HepG2 (cell line): ENCODE results near the gene SLC22A23. TPM values are rescaled to one million over a fixed set of nuclear protein-coding genes. Genes with fewer than 3 reads are reported as not detected.

Source experiments
- ATF7-NPFF ChIP-seq: sonication (generic); formaldehyde crosslinking; IDR thresholded peaks from 2 replicates; pipeline ENCODE4 v1.8.1; 2023; ENCODE audit warnings: mild to moderate bottlenecking, low read depth, missing genetic modification reagents, moderate library complexity
- BRCA1 ChIP-seq: sonication (generic); formaldehyde crosslinking; IDR thresholded peaks from 2 replicates; pipeline ENCODE4 v1.4.0; 2020; ENCODE audit warnings: missing genetic modification reagents
- FOSL1 ChIP-seq: sonication (generic); formaldehyde crosslinking; IDR thresholded peaks from 2 replicates; pipeline ENCODE4 v1.9.0; 2021; ENCODE audit warnings: missing genetic modification reagents, borderline replicate concordance
- FOXK1 ChIP-seq: sonication (generic); formaldehyde crosslinking; IDR thresholded peaks from 2 replicates; pipeline ENCODE4 v1.4.0; 2020; ENCODE audit warnings: low read depth, missing genetic modification reagents, borderline replicate concordance
- GFI1 ChIP-seq: sonication (generic); formaldehyde crosslinking; IDR thresholded peaks from 2 replicates; pipeline ENCODE4 v1.5.0; 2020; ENCODE audit warnings: missing genetic modification reagents, mild to moderate bottlenecking, borderline replicate concordance
- HNRNPUL1 ChIP-seq: fragments of 200-400 bp; formaldehyde crosslinking; IDR thresholded peaks from 2 replicates; pipeline ENCODE4 v1.6.1; 2017; ENCODE audit warnings: low read depth, mild to moderate bottlenecking, low read length, moderate library complexity
- MTF1 ChIP-seq: sonication (generic); formaldehyde crosslinking; IDR thresholded peaks from 2 replicates; pipeline ENCODE4 v1.5.0; 2020; ENCODE audit warnings: missing genetic modification reagents
- NFIB ChIP-seq: sonication (generic); formaldehyde crosslinking; IDR thresholded peaks from 2 replicates; pipeline ENCODE4 v1.9.0; 2021; ENCODE audit warnings: missing genetic modification reagents, mild to moderate bottlenecking, borderline replicate concordance
- POGK ChIP-seq: sonication (generic); formaldehyde crosslinking; conservative IDR thresholded peaks from 2 replicates; pipeline ENCODE4 v1.8.0; 2022; ENCODE audit warnings: mild to moderate bottlenecking, moderate library complexity, missing genetic modification reagents
- RAD21 ChIP-seq: fragments of 450-650 bp; formaldehyde crosslinking; IDR thresholded peaks from 2 replicates; pipeline ENCODE4 v1.5.0; 2020; ENCODE audit warnings: mild to moderate bottlenecking
- SAP130 ChIP-seq: IDR thresholded peaks from 2 replicates; pipeline ENCODE4 v1.6.1; 2016; ENCODE audit warnings: low read depth
- TBL1XR1 ChIP-seq: fragments of 150-350 bp; IDR thresholded peaks from 2 replicates; pipeline ENCODE4 v1.6.1; 2014; ENCODE audit warnings: borderline replicate concordance, low read length; ENCODE audit not compliant: partially characterized antibody
- ZBTB38 ChIP-seq: sonication (generic); formaldehyde crosslinking; IDR thresholded peaks from 2 replicates; pipeline ENCODE4 v1.5.1; 2020; ENCODE audit warnings: mild to moderate bottlenecking, missing genetic modification reagents
- ZKSCAN1 ChIP-seq: fragments of 150-350 bp; IDR thresholded peaks from 2 replicates; pipeline ENCODE4 v1.6.1; 2014; ENCODE audit warnings: low read length
- ZNF160 ChIP-seq: sonication (generic); formaldehyde crosslinking; IDR thresholded peaks from 2 replicates; pipeline ENCODE4 v1.8.0; 2022; ENCODE audit warnings: mild to moderate bottlenecking, inconsistent platforms, missing genetic modification reagents
- ZNF383 ChIP-seq: sonication (generic); formaldehyde crosslinking; IDR thresholded peaks from 2 replicates; pipeline ENCODE4 v1.4.0; 2020; ENCODE audit warnings: missing genetic modification reagents, mild to moderate bottlenecking, borderline replicate concordance
- ZNF430 ChIP-seq: sonication (generic); formaldehyde crosslinking; IDR thresholded peaks from 2 replicates; pipeline ENCODE4 v1.9.0; 2021; ENCODE audit warnings: mild to moderate bottlenecking, missing genetic modification reagents
- polyA plus RNA-seq, 8 experiments: library from polyadenylated mRNA; depleted of rRNA in 3 of 8; stranded (reverse) in 7 of 8; unstranded in 1 of 8; fragments of >200 nt; fragmentation: Illumina TruSeq in 4 of 8; extraction: Trizol in 4 of 8; gene quantifications; 2 replicates each; pipeline versions ENCODE4 v1.2.1 to v1.2.3, GENCODE V29; 2011 to 2016; ENCODE audit warnings: low read depth in 4 of 8, missing spikeins in 1 of 8, mixed read lengths in 1 of 8; ENCODE audit not compliant: insufficient read depth in 1 of 8
- total RNA-seq, 5 experiments: library from RNA; depleted of rRNA; stranded (reverse); fragments of >200 nt; fragmentation: Illumina TruSeq; extraction: Trizol; gene quantifications; 2 replicates each; pipeline ENCODE4 v1.2.3, GENCODE V29; 2016; ENCODE audit warnings: low read depth in 1 of 5
- TF ChIP-seq, protein P1 (sequence below): sonication (generic); formaldehyde crosslinking; IDR thresholded peaks from 2 replicates; pipeline ENCODE4 v1.9.0; 2021; ENCODE audit warnings: missing genetic modification reagents, borderline replicate concordance
- TF ChIP-seq, protein P2 (sequence below): sonication (generic); formaldehyde crosslinking; IDR thresholded peaks from 2 replicates; pipeline ENCODE4 v1.4.0; 2020; ENCODE audit warnings: missing genetic modification reagents, borderline replicate concordance

Gene SLC22A23
- total and polyA plus RNA-seq, 2 of the 13 experiments (the other 11 are each of a cell fraction or from before 2014, with no cell fraction given), result 11.8 to 17.5 TPM

DNA sequence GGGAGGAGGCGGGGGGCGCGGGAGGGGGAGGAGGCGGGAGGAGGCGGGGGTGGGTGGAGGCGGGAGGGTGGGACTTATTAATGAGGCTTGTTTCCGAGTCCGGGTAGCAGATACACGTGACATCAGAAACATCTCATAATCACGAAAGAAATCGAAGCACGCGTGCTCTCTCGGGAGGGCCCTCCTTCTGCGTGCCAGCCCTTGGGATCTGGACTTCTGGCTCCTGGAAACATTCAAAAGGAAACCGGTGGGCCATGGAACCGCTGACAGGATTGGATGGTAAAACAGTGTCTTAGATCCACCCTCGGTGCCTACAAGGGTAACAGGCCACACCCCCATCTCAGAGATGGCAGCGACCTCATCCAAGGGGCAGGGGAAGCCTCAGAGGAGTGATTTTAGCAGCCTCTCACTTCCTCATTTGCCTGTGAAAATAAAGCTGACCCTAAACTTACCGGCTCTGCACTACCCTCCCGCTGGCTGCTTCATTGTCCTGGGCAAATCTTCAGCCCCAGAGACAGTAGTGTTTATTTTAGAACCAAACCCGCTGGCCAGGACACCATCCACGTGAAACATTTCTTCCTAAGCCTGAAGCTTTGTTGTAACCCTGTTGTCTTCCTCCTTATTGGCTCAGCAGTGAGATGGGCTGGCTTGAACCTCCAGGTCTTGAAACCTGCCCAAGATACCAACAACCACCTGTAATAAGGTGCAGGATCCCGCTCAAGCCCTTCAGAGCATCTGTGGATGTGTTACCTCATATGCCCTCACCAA lies 100.6 kb downstream of the SLC22A23 start (continued):
- no peak for TF ChIP-seq GFI1 (CRISPR knock-in tag)
- TF ChIP-seq, protein P1, sequence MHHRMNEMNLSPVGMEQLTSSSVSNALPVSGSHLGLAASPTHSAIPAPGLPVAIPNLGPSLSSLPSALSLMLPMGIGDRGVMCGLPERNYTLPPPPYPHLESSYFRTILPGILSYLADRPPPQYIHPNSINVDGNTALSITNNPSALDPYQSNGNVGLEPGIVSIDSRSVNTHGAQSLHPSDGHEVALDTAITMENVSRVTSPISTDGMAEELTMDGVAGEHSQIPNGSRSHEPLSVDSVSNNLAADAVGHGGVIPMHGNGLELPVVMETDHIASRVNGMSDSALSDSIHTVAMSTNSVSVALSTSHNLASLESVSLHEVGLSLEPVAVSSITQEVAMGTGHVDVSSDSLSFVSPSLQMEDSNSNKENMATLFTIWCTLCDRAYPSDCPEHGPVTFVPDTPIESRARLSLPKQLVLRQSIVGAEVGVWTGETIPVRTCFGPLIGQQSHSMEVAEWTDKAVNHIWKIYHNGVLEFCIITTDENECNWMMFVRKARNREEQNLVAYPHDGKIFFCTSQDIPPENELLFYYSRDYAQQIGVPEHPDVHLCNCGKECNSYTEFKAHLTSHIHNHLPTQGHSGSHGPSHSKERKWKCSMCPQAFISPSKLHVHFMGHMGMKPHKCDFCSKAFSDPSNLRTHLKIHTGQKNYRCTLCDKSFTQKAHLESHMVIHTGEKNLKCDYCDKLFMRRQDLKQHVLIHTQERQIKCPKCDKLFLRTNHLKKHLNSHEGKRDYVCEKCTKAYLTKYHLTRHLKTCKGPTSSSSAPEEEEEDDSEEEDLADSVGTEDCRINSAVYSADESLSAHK (CRISPR knock-in tag), result no peak
- peak; percentile 47 for TF ChIP-seq SAP130 (CRISPR knock-in tag)
- TF ChIP-seq ZKSCAN1, result no peak
- TF ChIP-seq ATF7-NPFF (CRISPR knock-in tag), result 0 out of 2 replicates have a peak, but pooled peaks have one; percentile 30
- no peak for TF ChIP-seq BRCA1 (CRISPR knock-in tag)
- TF ChIP-seq TBL1XR1, result no peak
- TF ChIP-seq ZNF383 (CRISPR knock-in tag), result no peak
- TF ChIP-seq FOSL1 (CRISPR knock-in tag), result no peak
- TF ChIP-seq NFIB (CRISPR knock-in tag), result no peak
- TF ChIP-seq FOXK1 (CRISPR knock-in tag), result no peak
- TF ChIP-seq ZNF430, result no peak
- no peak for TF ChIP-seq MTF1 (CRISPR knock-in tag)
- no peak for TF ChIP-seq HNRNPUL1
- TF ChIP-seq, protein P2, sequence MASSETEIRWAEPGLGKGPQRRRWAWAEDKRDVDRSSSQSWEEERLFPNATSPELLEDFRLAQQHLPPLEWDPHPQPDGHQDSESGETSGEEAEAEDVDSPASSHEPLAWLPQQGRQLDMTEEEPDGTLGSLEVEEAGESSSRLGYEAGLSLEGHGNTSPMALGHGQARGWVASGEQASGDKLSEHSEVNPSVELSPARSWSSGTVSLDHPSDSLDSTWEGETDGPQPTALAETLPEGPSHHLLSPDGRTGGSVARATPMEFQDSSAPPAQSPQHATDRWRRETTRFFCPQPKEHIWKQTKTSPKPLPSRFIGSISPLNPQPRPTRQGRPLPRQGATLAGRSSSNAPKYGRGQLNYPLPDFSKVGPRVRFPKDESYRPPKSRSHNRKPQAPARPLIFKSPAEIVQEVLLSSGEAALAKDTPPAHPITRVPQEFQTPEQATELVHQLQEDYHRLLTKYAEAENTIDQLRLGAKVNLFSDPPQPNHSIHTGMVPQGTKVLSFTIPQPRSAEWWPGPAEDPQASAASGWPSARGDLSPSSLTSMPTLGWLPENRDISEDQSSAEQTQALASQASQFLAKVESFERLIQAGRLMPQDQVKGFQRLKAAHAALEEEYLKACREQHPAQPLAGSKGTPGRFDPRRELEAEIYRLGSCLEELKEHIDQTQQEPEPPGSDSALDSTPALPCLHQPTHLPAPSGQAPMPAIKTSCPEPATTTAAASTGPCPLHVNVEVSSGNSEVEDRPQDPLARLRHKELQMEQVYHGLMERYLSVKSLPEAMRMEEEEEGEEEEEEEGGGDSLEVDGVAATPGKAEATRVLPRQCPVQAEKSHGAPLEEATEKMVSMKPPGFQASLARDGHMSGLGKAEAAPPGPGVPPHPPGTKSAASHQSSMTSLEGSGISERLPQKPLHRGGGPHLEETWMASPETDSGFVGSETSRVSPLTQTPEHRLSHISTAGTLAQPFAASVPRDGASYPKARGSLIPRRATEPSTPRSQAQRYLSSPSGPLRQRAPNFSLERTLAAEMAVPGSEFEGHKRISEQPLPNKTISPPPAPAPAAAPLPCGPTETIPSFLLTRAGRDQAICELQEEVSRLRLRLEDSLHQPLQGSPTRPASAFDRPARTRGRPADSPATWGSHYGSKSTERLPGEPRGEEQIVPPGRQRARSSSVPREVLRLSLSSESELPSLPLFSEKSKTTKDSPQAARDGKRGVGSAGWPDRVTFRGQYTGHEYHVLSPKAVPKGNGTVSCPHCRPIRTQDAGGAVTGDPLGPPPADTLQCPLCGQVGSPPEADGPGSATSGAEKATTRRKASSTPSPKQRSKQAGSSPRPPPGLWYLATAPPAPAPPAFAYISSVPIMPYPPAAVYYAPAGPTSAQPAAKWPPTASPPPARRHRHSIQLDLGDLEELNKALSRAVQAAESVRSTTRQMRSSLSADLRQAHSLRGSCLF, result no peak
- TF ChIP-seq POGK (CRISPR knock-in tag), result 0 out of 2 replicates have a peak, but pooled peaks have one; percentile 41
- TF ChIP-seq RAD21, result no peak
- no peak for TF ChIP-seq ZBTB38 (CRISPR knock-in tag)
- TF ChIP-seq ZNF160 (CRISPR knock-in tag), result no peak
